ENCODE measurements around the gene PFN1.

Gene PFN1

GRCh38 chr17:4948166-4948930 lies at the start of gene PFN1:
PFN1 (minus strand) TSS chr17:4948530; CDS start chr17:4948394, 136 bp downstream.
- H3K27me3 Mint-ChIP-seq: no peaks in the 10 kb centered on the region
- CTCF ChIA-PET: interaction anchor here (1.5 to 2.1 kb wide), 2 partner anchors 19 to 39 kb away, joined by 4 to 9 read pairs; partner anchors contain the start of gene SPAG7
- peaks cover 40% of the 10 kb centered on the region for H3K36me3 Mint-ChIP-seq
- H3K27ac Mint-ChIP-seq: peak within 1 kb of the TSS; percentile 98
- H3K4me1 Mint-ChIP-seq: peaks cover 43% of the 10 kb centered on the region
- no peaks in the 10 kb centered on the region for H3K9me3 Mint-ChIP-seq
- H3K4me3 Mint-ChIP-seq: peak within 1 kb of the TSS; percentile 92
- DNase-seq: peak; percentile 96

- H3K27ac Mint-ChIP-seq: peak within 1 kb of the TSS; percentile 76
- CTCF ChIA-PET: interaction anchor here (1.0 kb wide), 1 partner anchor 10 kb away, joined by 4 read pairs; the partner anchor contains the start of gene CAMTA2
- H3K4me3 Mint-ChIP-seq: peak within 1 kb of the TSS; percentile 86
- peak; percentile 94 for DNase-seq
- H3K36me3 Mint-ChIP-seq: peaks cover 18% of the 10 kb centered on the region
- peaks cover 27% of the 10 kb centered on the region for H3K4me1 Mint-ChIP-seq
- H3K9me3 Mint-ChIP-seq: no peaks in the 10 kb centered on the region
- peaks cover 22% of the 10 kb centered on the region for H3K27me3 Mint-ChIP-seq
These were observed 49.1 kb upstream of the PFN1 start, which contains the start of the genes INCA1 and KIF1C for GRCh38 chr17:4997302-4998026. INCA1 (minus strand) TSS chr17:4997522; CDS start chr17:4994437, 3,085 bp downstream. KIF1C (plus strand) TSS chr17:4997950; CDS start chr17:5000247, 2,297 bp downstream.

- Mint-ChIP-seq H3K4me1 (peaks cover 23% of the 10 kb centered on the region), H3K27ac (no peak overlapping the region), H3K4me3 (no peak overlapping the region), H3K36me3 (peaks cover 4% of the 10 kb centered on the region), H3K9me3 (no peaks in the 10 kb centered on the region), H3K27me3 (peaks cover 22% of the 10 kb centered on the region)
- DNase-seq: no peak
- CTCF ChIA-PET: no interaction called here
These were observed 45.8 kb upstream of the PFN1 start for GRCh38 chr17:4994081-4994595.

GRCh38 chr17:4987767-4988567 lies 39.6 kb upstream of the PFN1 start:
- peak overlapping the region; percentile 93 for H3K27ac Mint-ChIP-seq
- H3K27me3 Mint-ChIP-seq: no peaks in the 10 kb centered on the region
- H3K4me3 Mint-ChIP-seq: peak overlapping the region; percentile 83
- H3K9me3 Mint-ChIP-seq: no peaks in the 10 kb centered on the region
- H3K36me3 Mint-ChIP-seq: peaks cover 16% of the 10 kb centered on the region
- H3K4me1 Mint-ChIP-seq: peaks cover 43% of the 10 kb centered on the region
- CTCF ChIA-PET: interaction anchor here (0.9 to 3.6 kb wide), 7 partner anchors 10 to 88 kb away, joined by 3 to 17 read pairs (median 4); partner anchors contain the start of genes C17orf107, KIF1C and SLC25A11
- no peak for DNase-seq

- H3K4me1 Mint-ChIP-seq: peaks cover 45% of the 10 kb centered on the region
- H3K27me3 Mint-ChIP-seq: no peaks in the 10 kb centered on the region
These were observed 38.8 kb upstream of the PFN1 start, which contains the start of gene CAMTA2 for GRCh38 chr17:4986951-4987766. CAMTA2 (minus strand) TSS chr17:4987675; CDS start chr17:4986222, 1,453 bp downstream.

GRCh38 chr17:4986403-4986802 lies 38.1 kb upstream of the PFN1 start:
- no peaks in the 10 kb centered on the region for H3K27me3 Mint-ChIP-seq
- no peaks in the 10 kb centered on the region for H3K9me3 Mint-ChIP-seq
- H3K4me1 Mint-ChIP-seq: peaks cover 50% of the 10 kb centered on the region
- peaks cover 30% of the 10 kb centered on the region for H3K36me3 Mint-ChIP-seq
- peak overlapping the region; percentile 93 for H3K27ac Mint-ChIP-seq
- peak overlapping the region; percentile 83 for H3K4me3 Mint-ChIP-seq
- CTCF ChIA-PET: interaction anchor here (0.9 to 3.6 kb wide), 8 partner anchors 16 to 77 kb away, joined by 3 to 17 read pairs (median 6); partner anchors contain the start of genes SLC25A11 and SPAG7
- DNase-seq: no peak

More at GRCh38 chr17:4986951-4987766, 38.8 kb upstream of the PFN1 start, which contains the start of gene CAMTA2:
- H3K4me3 Mint-ChIP-seq: peak within 1 kb of the TSS; percentile 83
- H3K9me3 Mint-ChIP-seq: no peaks in the 10 kb centered on the region
- H3K27ac Mint-ChIP-seq: peak within 1 kb of the TSS; percentile 93
- peak; percentile 94 for DNase-seq
- CTCF ChIA-PET: interaction anchor here (0.9 to 3.6 kb wide), 10 partner anchors 11 to 88 kb away, joined by 3 to 17 read pairs (median 4); partner anchors contain the start of genes C17orf107, KIF1C, SLC25A11 and SPAG7
- peaks cover 23% of the 10 kb centered on the region for H3K36me3 Mint-ChIP-seq

- Mint-ChIP-seq H3K4me3 (no peak overlapping the region), H3K27ac (peak overlapping the region; percentile 44), H3K27me3 (no peaks in the 10 kb centered on the region), H3K36me3 (peaks cover 43% of the 10 kb centered on the region), H3K9me3 (no peaks in the 10 kb centered on the region), H3K4me1 (peaks cover 47% of the 10 kb centered on the region)
- DNase-seq: no peak
- CTCF ChIA-PET: interaction anchor here (0.6 to 0.9 kb wide), 4 partner anchors 12 to 1464 kb away, joined by 3 read pairs; no protein-coding TSS in a partner anchor
These were observed 34.0 kb upstream of the PFN1 start for GRCh38 chr17:4982305-4982704.

DNA sequence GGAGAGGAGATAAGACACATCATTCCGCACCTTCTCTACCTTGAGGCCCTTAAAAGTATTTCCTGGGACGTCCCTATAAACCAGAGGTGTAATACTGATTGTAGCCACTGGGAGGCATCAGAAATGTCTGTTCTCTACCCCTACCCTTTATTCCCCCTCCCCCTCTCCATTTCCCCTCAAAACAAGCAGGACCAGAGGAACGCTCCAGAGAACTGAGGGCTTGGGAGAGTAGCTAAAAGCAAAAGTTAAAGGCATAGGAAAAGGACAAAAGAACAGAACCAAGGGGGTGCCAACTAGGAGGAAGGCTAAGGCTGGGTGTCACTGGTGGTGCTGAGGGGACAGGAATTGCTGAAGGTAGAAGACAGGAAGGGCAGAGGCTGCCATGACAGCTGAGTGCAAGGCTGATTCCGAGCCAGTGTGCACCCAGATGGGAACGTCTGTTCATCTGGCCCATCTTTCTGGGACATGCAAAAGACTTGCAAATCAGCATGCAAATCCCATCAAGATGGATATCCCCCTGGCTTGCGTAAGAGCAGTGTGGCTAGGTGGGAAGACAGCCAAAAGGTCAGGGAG lies 32.4 kb upstream of the PFN1 start:
- H3K36me3 Mint-ChIP-seq: peaks cover 45% of the 10 kb centered on the region
- no peak overlapping the region for H3K4me3 Mint-ChIP-seq
- CTCF ChIA-PET: interaction anchor here (0.7 to 3.8 kb wide), 14 partner anchors 9 to 81 kb away, joined by 3 to 45 read pairs (median 4); partner anchors contain the start of gene SPAG7

GRCh38 chr17:4978726-4979125 lies 30.4 kb upstream of the PFN1 start:
- H3K9me3 Mint-ChIP-seq: no peaks in the 10 kb centered on the region
- CTCF ChIA-PET: interaction anchor here (0.6 to 3.8 kb wide), 3 partner anchors 70 to 86 kb away, joined by 3 to 45 read pairs (median 11); no protein-coding TSS in a partner anchor
- no peak overlapping the region for H3K27ac Mint-ChIP-seq
- H3K36me3 Mint-ChIP-seq: peaks cover 55% of the 10 kb centered on the region
- H3K27me3 Mint-ChIP-seq: no peaks in the 10 kb centered on the region
- H3K4me1 Mint-ChIP-seq: peaks cover 24% of the 10 kb centered on the region
- no peak for DNase-seq
- no peak overlapping the region for H3K4me3 Mint-ChIP-seq

More for the DNA sequence above, 32.4 kb upstream of the PFN1 start:
- peak; percentile 66 for DNase-seq
- no peaks in the 10 kb centered on the region for H3K9me3 Mint-ChIP-seq
- H3K4me1 Mint-ChIP-seq: peaks cover 34% of the 10 kb centered on the region
- peak overlapping the region; percentile 58 for H3K27ac Mint-ChIP-seq
- no peaks in the 10 kb centered on the region for H3K27me3 Mint-ChIP-seq

- CTCF ChIA-PET: interaction anchor here (1.0 to 1.7 kb wide), 2 partner anchors 65 to 89 kb away, joined by 3 to 6 read pairs; no protein-coding TSS in a partner anchor
- Mint-ChIP-seq H3K27me3 (no peaks in the 10 kb centered on the region), H3K27ac (no peak overlapping the region), H3K36me3 (peaks cover 48% of the 10 kb centered on the region), H3K4me1 (peaks cover 7% of the 10 kb centered on the region), H3K4me3 (no peak overlapping the region), H3K9me3 (no peaks in the 10 kb centered on the region)
- no peak for DNase-seq
These were observed 25.9 kb upstream of the PFN1 start for GRCh38 chr17:4974115-4974670.

DNA sequence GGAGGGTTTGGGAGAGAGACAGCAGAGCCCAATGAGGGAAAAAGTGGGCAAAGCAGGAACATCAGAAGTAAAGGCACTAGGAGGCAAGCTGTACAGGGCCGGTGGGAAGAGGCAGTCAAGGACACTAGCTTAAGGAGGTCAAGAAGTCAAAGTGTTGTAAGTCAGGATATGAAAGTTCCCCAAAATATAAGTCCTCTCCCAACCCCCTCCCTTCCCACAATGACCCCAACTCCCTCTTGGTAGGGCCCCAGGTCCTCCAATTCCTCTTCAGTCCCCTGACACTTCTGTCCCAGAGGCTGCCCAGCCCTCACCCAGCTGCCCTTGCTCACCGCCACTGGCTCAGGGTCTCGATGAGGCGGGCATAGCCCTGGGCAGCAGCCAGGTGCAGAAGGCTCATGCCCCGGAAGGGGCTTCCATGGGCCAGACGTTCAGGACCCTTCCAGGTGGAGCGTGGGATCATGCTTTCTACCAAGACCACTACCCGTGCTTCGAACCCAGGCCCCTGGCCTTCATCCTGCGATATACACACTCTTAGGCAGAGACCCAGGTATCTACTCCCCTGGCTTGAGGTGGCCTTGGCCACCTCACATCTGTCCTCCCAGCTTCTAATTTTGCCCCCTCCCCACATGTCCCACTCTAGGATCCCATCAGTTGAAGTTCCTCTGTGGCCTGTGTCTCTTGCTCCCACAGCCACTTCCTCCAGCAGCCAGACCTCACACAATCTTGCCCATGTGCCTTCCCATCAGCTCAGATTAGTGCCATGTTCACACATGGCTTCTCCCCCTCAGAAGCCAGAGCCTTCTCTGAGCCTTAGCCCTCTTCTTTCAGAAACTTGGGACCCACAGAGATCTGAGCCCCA lies 25.2 kb upstream of the PFN1 start:
- no peak overlapping the region for H3K4me3 Mint-ChIP-seq
- peaks cover 48% of the 10 kb centered on the region for H3K36me3 Mint-ChIP-seq
- peak overlapping the region; percentile 44 for H3K27ac Mint-ChIP-seq
- CTCF ChIA-PET: interaction anchor here (1.0 kb wide), 1 partner anchor 64 kb away, joined by 3 read pairs; no protein-coding TSS in a partner anchor
- peaks cover 7% of the 10 kb centered on the region for H3K4me1 Mint-ChIP-seq
- DNase-seq: no peak
- H3K27me3 Mint-ChIP-seq: no peaks in the 10 kb centered on the region
- no peaks in the 10 kb centered on the region for H3K9me3 Mint-ChIP-seq

Measured in activated naive CD4-positive, alpha-beta T cell treated with anti-CD3 and anti-CD28 coated beads, Interleukin-2, amount 10 ng/mL, durations not matched to agents 7 days and 5 days (primary cell).